Lower leg skin (tissue), 3 donors: ENCODE results near the gene SZT2.

Experiments used
- POLR2A ChIP-seq, 2 donors: fragments of 450-650 bp; IDR thresholded peaks; one replicate each; pipeline ENCODE4 v1.6.1; 2016 to 2017; ENCODE audit warnings: antibody characterized with exemption in 2 of 2, mild to moderate bottlenecking in 1 of 2, moderate library complexity in 1 of 2
- TF ChIP-seq, protein P1 (sequence below), 3 donors: fragments of 450-650 bp; IDR thresholded peaks; one replicate each; pipeline ENCODE4 v1.5.1; 2016; ENCODE audit warnings: antibody characterized with exemption in 3 of 3, mild to moderate bottlenecking in 3 of 3, moderate library complexity in 2 of 3

DNA sequence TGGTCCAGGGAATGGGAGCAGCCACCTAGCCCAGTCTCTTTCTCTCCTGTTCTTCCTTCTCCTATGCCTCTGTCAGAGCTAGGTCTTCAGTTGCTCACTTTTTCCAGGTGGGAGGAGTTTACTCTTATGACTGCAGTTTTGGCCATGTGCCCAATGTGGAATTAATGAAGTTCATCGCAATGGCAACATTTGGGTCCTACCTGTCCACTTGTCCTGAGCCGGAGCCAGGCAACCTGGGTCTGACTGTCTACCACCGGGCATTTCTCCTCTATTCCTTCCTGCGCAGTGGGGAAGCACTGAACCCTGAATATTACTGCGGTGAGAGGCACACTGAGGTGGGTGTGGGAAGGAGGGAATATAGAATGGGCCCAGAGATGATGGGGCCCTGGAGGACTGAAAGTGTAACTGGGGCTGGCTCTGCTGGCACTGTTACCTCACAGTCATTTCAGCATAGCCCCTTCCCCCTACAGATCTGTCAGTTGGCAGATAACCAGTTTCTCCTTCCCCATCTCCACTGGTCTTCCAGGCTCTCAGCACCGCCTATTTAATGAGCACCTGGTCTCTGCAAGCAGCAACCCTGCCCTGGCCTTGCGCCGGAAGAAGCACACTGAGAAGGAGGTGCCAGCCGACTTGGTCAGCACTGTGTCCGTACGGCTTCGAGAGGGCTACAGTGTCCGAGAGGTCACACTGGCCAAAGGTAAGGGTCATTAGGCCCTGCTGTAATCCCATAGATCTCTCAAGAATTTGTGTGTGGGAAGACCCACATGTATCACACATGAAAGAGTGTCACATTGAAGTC, 30.1 kb downstream of the SZT2 start:
- no peak for TF ChIP-seq POLR2A (IDR thresholded peaks at IDR 0.05)
- TF ChIP-seq, protein P1, sequence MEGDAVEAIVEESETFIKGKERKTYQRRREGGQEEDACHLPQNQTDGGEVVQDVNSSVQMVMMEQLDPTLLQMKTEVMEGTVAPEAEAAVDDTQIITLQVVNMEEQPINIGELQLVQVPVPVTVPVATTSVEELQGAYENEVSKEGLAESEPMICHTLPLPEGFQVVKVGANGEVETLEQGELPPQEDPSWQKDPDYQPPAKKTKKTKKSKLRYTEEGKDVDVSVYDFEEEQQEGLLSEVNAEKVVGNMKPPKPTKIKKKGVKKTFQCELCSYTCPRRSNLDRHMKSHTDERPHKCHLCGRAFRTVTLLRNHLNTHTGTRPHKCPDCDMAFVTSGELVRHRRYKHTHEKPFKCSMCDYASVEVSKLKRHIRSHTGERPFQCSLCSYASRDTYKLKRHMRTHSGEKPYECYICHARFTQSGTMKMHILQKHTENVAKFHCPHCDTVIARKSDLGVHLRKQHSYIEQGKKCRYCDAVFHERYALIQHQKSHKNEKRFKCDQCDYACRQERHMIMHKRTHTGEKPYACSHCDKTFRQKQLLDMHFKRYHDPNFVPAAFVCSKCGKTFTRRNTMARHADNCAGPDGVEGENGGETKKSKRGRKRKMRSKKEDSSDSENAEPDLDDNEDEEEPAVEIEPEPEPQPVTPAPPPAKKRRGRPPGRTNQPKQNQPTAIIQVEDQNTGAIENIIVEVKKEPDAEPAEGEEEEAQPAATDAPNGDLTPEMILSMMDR (IDR thresholded peaks at IDR 0.05): no peak
